GM23248 (cell line): Measurements from ENCODE around the gene FAM83G. TPM values are rescaled to one million over a fixed set of nuclear protein-coding genes. Genes with fewer than 3 reads are reported as not detected.

ENCODE experiments used
- DNase-seq: peaks from one replicate; pipeline ENCODE4 v3.0.0-alpha.2; 2015
- H2AFZ ChIP-seq: fragments of 200-600 bp; sonication (generic); 2 replicates; pipeline ENCODE4 v1.6.1; 2016; ENCODE audit warnings: antibody characterized with exemption
- H3F3A ChIP-seq: fragments of 200-600 bp; sonication (generic); 2 replicates; pipeline ENCODE4 v1.6.1; 2016; ENCODE audit warnings: mild to moderate bottlenecking, antibody characterized with exemption, mixed run types; ENCODE audit not compliant: insufficient read depth
- H3K27ac ChIP-seq: fragments of 200-600 bp; sonication (generic); 2 replicates; pipeline ENCODE4 v1.5.1; 2016; ENCODE audit warnings: mild to moderate bottlenecking
- H3K27me3 ChIP-seq: fragments of 200-600 bp; sonication (generic); replicated peaks from 2 replicates; pipeline ENCODE4 v1.6.1; 2016; ENCODE audit warnings: mild to moderate bottlenecking; ENCODE audit not compliant: insufficient read depth
- H3K36me3 ChIP-seq: fragments of 200-600 bp; sonication (generic); 2 replicates; pipeline ENCODE4 v1.6.1; 2016; ENCODE audit warnings: low read depth, mild to moderate bottlenecking
- H3K4me1 ChIP-seq: fragments of 200-600 bp; sonication (generic); 2 replicates; pipeline ENCODE4 v1.6.1; 2016; ENCODE audit warnings: mild to moderate bottlenecking; ENCODE audit not compliant: insufficient read depth
- H3K4me2 ChIP-seq: fragments of 200-600 bp; sonication (generic); one replicate; pipeline ENCODE4 v1.6.1; 2016; ENCODE audit warnings: mild to moderate bottlenecking; ENCODE audit not compliant: unreplicated experiment
- H3K4me3 ChIP-seq: fragments of 200-600 bp; sonication (generic); 2 replicates; pipeline ENCODE4 v1.5.1; 2016; ENCODE audit warnings: mild to moderate bottlenecking
- H3K79me2 ChIP-seq: fragments of 200-600 bp; sonication (generic); 2 replicates; pipeline ENCODE4 v1.6.1; 2016; ENCODE audit warnings: mild to moderate bottlenecking; ENCODE audit not compliant: insufficient read depth
- H3K9ac ChIP-seq: fragments of 200-600 bp; sonication (generic); 2 replicates; pipeline ENCODE4 v1.6.1; 2016; ENCODE audit warnings: mild to moderate bottlenecking
- H3K9me2 ChIP-seq: fragments of 200-600 bp; sonication (generic); 2 replicates; pipeline ENCODE4 v1.6.1; 2016; ENCODE audit warnings: mixed run types, mild to moderate bottlenecking, moderate library complexity; ENCODE audit not compliant: insufficient read depth
- H3K9me3 ChIP-seq: fragments of 200-600 bp; sonication (generic); one replicate; pipeline ENCODE4 v1.6.1; 2017; ENCODE audit warnings: low read depth
- H4K20me1 ChIP-seq: fragments of 200-600 bp; sonication (generic); 2 replicates; pipeline ENCODE4 v1.6.0; 2016; ENCODE audit not compliant: insufficient read depth
- EZH2 ChIP-seq: fragments of 200-600 bp; sonication (generic); IDR thresholded peaks from 2 replicates; pipeline ENCODE4 v1.6.1; 2018; ENCODE audit warnings: antibody characterized with exemption, mild to moderate bottlenecking; ENCODE audit not compliant: insufficient read depth, poor library complexity, severe bottlenecking
- EZH2phosphoT487 ChIP-seq: fragments of 200-600 bp; sonication (generic); IDR thresholded peaks from 2 replicates; pipeline ENCODE4 v1.6.1; 2018; ENCODE audit warnings: antibody characterized with exemption, moderate library complexity, mild to moderate bottlenecking, low read depth; ENCODE audit not compliant: insufficient read depth
- WGBS, 2 experiments: methylation state at CpG; one replicate each; pipeline ENCODE4 v1.1.6; 2015 to 2017; ENCODE audit warnings: low lambda C conversion rate in 2 of 2, low coverage in 1 of 2; ENCODE audit errors: missing lambda C conversion rate in 2 of 2; 5-methylcytosine and 5-hydroxymethylcytosine counted together
- in situ Hi-C: fragments of 300-500 bp; cut with MboI; formaldehyde crosslinking; loops from 2 replicates; pipeline ENCODE4 v1.15.0; 2020
- polyA plus RNA-seq: library from polyadenylated mRNA; unstranded; fragments of >200 nt; fragmentation: Nextera tagmentation; extraction: Ambion mirVana; gene quantifications from 2 replicates; pipeline ENCODE4 v1.2.1, GENCODE V29; 2016
- total RNA-seq: library from RNA; depleted of rRNA; stranded (reverse); fragments of >200 nt; shearing (Covaris generic); gene quantifications from 2 replicates; pipeline ENCODE4 v1.2.3, GENCODE V29; 2014

The FAM83G gene
- total and polyA plus RNA-seq, 2 experiments from 2014 or later, result 8.9 to 26.2 TPM

- Histone ChIP-seq H3K4me3 (no peak overlapping the region), H3K9ac (no peak overlapping the region), H3K79me2 (no peaks in the 10 kb centered on the region), H3K9me2 (no peaks in the 10 kb centered on the region), H3K27me3 (no peaks in the 10 kb centered on the region), H3K27ac (no peak overlapping the region), H3K36me3 (no peaks in the 10 kb centered on the region), H3K4me1 (no peaks in the 10 kb centered on the region), H4K20me1 (no peaks in the 10 kb centered on the region), H2AFZ (no peak overlapping the region), H3K9me3 (no peaks in the 10 kb centered on the region), H3K4me2 (no peak overlapping the region), H3F3A (no peaks in the 10 kb centered on the region; the same call in 1 of the 2 replicates)
- in situ Hi-C loops, result no loop called here
- 87 to 90% methylated on average over 7 to 12 of the region's 12 CpGs for WGBS, 2 experiments
- no peak for DNase-seq
- no peak for TF ChIP-seq EZH2
- no peak for TF ChIP-seq EZH2phosphoT487
Observed at GRCh38 chr17:19017401-19017800, 12.8 kb upstream of the FAM83G start.

DNA sequence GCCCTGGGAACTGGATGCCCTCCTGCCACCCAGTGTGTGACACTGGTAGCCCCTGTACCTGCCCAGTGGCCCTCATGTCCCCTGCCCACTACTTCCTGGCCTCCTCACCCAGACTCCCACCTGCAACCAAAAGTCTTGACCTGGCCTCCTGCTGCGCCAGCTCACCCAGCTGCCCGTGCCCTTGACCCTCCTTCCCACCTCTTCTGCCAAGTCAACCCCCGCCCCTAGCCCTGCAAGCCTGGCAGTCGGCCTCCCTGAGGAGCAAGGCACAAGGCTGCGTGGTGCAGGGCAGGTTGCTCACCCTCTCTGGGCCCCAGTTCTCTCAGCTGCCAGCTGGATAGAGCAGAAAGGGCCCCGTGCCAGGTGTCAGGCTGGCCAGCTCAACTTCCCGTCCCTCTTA lies 12.3 kb upstream of the FAM83G start:
- Histone ChIP-seq H3K9me3 (no peaks in the 10 kb centered on the region), H3K36me3 (no peaks in the 10 kb centered on the region), H4K20me1 (no peaks in the 10 kb centered on the region), H3K4me2 (no peak overlapping the region), H3K27me3 (no peaks in the 10 kb centered on the region), H3K4me3 (no peak overlapping the region), H3F3A (no peaks in the 10 kb centered on the region), H3K9me2 (no peaks in the 10 kb centered on the region), H2AFZ (no peak overlapping the region), H3K79me2 (no peaks in the 10 kb centered on the region), H3K27ac (no peak overlapping the region), H3K4me1 (no peaks in the 10 kb centered on the region), H3K9ac (no peak overlapping the region)
- in situ Hi-C loops, result no loop called here
- 61 to 66% methylated on average over 7 of the region's 7 CpGs for WGBS, 2 experiments
- DNase-seq, result no peak
- TF ChIP-seq EZH2phosphoT487, result no peak
- TF ChIP-seq EZH2, result no peak

DNA sequence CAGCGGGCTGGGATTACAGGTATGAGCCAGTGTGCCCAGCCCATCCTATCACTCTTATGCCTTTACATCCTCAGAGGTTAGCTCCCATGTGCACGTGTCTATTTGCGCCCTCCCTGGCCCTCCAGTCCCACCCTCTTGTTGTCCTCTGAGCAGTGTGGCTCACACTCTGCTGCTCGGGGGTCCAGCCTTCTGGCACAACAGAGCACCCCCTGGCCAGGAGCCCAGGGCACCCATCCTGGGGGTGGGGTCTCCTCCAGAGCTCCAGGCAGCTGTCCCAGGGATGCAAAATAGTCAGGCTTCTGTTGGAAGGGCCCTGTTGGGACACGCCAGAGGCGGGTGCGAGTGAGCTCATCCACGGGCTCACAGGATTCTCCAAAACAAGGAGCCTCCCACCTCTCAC lies 11.7 kb upstream of the FAM83G start:
- H3K4me1 ChIP-seq, result 0 out of 2 replicates have a peak, but pooled peaks cover 2% of the 10 kb centered on the region
- no peak overlapping the region for H3K4me2 ChIP-seq
- H3F3A ChIP-seq, result no peaks in the 10 kb centered on the region
- no peak for TF ChIP-seq EZH2
- no peak for TF ChIP-seq EZH2phosphoT487
- H3K27me3 ChIP-seq, result no peaks in the 10 kb centered on the region
- no peak overlapping the region for H3K27ac ChIP-seq
- H3K9ac ChIP-seq, result no peak overlapping the region
- H3K9me3 ChIP-seq, result no peaks in the 10 kb centered on the region
- H3K36me3 ChIP-seq, result no peaks in the 10 kb centered on the region
- no peak overlapping the region for H3K4me3 ChIP-seq
- 83 to 89% methylated on average over 8 of the region's 8 CpGs for WGBS, 2 experiments
- H3K79me2 ChIP-seq, result no peaks in the 10 kb centered on the region
- H2AFZ ChIP-seq, result no peak overlapping the region
- no peak for DNase-seq
- H3K9me2 ChIP-seq, result no peaks in the 10 kb centered on the region
- in situ Hi-C loops, result no loop called here
- no peaks in the 10 kb centered on the region for H4K20me1 ChIP-seq

DNA sequence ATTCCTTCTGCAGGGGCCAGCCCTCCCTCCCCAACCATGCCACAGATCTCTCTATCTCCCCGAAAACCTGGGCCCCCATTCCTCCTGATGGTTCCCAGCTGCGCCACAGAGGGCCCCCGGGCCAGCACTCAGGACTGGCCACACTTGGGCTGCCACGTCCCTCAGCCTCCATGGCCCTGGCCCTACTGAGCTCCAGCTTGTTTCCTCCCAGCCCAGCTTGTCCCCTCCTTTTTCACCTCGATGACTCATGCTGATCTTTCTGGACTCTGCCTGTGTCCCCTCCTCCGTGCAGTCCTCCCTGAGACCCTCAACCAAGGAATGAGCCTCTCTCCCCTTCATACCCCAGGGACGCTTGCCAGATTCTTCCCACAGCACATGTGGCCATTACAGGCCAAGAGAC lies 10.9 kb upstream of the FAM83G start:
- Histone ChIP-seq H3K27me3 (no peaks in the 10 kb centered on the region), H3K9me2 (no peaks in the 10 kb centered on the region), H3K4me3 (no peak overlapping the region), H4K20me1 (no peaks in the 10 kb centered on the region), H3F3A (no peaks in the 10 kb centered on the region), H3K4me2 (no peak overlapping the region), H2AFZ (no peak overlapping the region), H3K9me3 (no peaks in the 10 kb centered on the region), H3K9ac (no peak overlapping the region), H3K27ac (no peak overlapping the region), H3K36me3 (no peaks in the 10 kb centered on the region), H3K79me2 (no peaks in the 10 kb centered on the region), H3K4me1 (0 out of 2 replicates have a peak, but pooled peaks cover 6% of the 10 kb centered on the region)
- in situ Hi-C loops, result no loop called here
- TF ChIP-seq EZH2phosphoT487, result no peak
- TF ChIP-seq EZH2, result no peak
- WGBS, 2 experiments, result 73 to 76% methylated on average over 7 of the region's 7 CpGs
- DNase-seq, result no peak
